Epithelial cell of proximal tubule (primary cell): ENCODE measurements around the gene KRTAP19-8. TPM values are rescaled to one million over a fixed set of nuclear protein-coding genes. Genes with fewer than 3 reads are reported as not detected.

Source experiments
- DNase-seq: peaks from one replicate; pipeline ENCODE4 v3.0.0-alpha.2; 2011; ENCODE audit warnings: low read depth
- H3K4me3 ChIP-seq: 2 replicates; pipeline ENCODE4 v1.5.1; 2011; ENCODE audit warnings: low read depth, mild to moderate bottlenecking, low read length
- CTCF ChIP-seq: conservative IDR thresholded peaks from 2 replicates; pipeline ENCODE4 v1.5.1; 2012; ENCODE audit warnings: low read depth, mild to moderate bottlenecking, low read length
- total RNA-seq: library from RNA; depleted of rRNA; stranded (reverse); fragments of >200 nt; gene quantifications from 2 replicates; pipeline ENCODE4 v1.2.3, GENCODE V29; 2015

The KRTAP19-8 gene
- total RNA-seq, 1 donor from 2014 or later: not detected

- TF ChIP-seq CTCF: no peak
- no peak overlapping the region for H3K4me3 ChIP-seq
- DNase-seq: no peak
Measured at GRCh38 chr21:31012133-31013089, 25.9 kb downstream of the KRTAP19-8 start.

GRCh38 chr21:31011412-31011811, 26.9 kb downstream of the KRTAP19-8 start:
- H3K4me3 ChIP-seq: no peak overlapping the region
- no peak for DNase-seq
- no peak for TF ChIP-seq CTCF

GRCh38 chr21:31008355-31008754, 29.9 kb downstream of the KRTAP19-8 start:
- DNase-seq: no peak

GRCh38 chr21:31005019-31005418, 33.3 kb downstream of the KRTAP19-8 start:
- TF ChIP-seq CTCF: no peak
- DNase-seq: no peak
- no peak overlapping the region for H3K4me3 ChIP-seq

More at GRCh38 chr21:31008355-31008754, 29.9 kb downstream of the KRTAP19-8 start:
- no peak overlapping the region for H3K4me3 ChIP-seq
- no peak for TF ChIP-seq CTCF

GRCh38 chr21:31003471-31003870, 34.8 kb downstream of the KRTAP19-8 start:
- no peak for TF ChIP-seq CTCF
- no peak for DNase-seq
- no peak overlapping the region for H3K4me3 ChIP-seq

GRCh38 chr21:30997541-30997940, 40.7 kb downstream of the KRTAP19-8 start:
- H3K4me3 ChIP-seq: no peak overlapping the region
- no peak for DNase-seq
- no peak for TF ChIP-seq CTCF
